HG02852 (cell line): Measurements from ENCODE around the gene RPEL1.
"Not testable (repeated sequence)": the region's sequence is repeated elsewhere in the genome, so short reads cannot be mapped to it uniquely, and the experiment has no call there.

ENCODE experiments used
- ATAC-seq: cut with Tn5 transposase; IDR thresholded peaks from one replicate; pipeline ENCODE4 v1.9.1; 2021; ENCODE audit warnings: mild to moderate bottlenecking, moderate library complexity; ENCODE audit not compliant: unreplicated experiment

The RPEL1 gene

DNA sequence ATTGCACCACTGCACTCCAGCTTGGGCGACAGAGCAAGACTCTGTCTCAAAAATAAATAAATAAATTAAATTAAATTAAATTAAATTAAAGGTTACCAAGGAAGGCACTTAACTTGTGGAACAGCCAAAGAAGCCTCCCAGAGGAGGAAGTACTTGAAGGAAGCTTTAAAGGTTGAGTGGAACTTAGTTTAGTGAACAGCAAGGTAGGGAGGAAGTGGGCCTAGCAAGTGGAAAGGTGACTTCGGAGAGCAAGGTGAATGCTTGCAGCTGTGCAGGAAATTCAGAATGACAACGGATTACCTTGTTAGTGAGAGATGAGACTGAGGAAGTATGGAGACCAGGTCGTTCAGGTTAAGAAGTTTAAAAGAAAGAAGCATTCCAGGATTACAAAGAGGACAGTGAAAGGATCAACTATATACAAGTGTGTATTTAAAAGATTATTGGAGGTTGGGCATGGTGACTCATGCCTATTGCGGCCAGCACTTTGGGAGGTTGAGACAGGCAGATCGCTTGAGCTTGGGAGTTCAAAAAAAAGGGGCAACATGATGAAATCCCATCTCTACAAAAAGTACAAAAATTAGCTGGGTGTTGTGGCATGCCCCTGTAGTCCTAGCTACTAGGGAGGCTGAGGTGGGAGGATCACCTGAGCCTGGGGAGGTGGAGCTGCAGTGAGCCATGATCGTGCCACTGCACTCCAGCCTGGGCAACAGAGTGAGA is 12.8 kb upstream of the RPEL1 start:
- ATAC-seq, result no peak

- ATAC-seq, result no peak
Observed at GRCh38 chr10:103235775-103236174, 9.9 kb upstream of the RPEL1 start.

DNA sequence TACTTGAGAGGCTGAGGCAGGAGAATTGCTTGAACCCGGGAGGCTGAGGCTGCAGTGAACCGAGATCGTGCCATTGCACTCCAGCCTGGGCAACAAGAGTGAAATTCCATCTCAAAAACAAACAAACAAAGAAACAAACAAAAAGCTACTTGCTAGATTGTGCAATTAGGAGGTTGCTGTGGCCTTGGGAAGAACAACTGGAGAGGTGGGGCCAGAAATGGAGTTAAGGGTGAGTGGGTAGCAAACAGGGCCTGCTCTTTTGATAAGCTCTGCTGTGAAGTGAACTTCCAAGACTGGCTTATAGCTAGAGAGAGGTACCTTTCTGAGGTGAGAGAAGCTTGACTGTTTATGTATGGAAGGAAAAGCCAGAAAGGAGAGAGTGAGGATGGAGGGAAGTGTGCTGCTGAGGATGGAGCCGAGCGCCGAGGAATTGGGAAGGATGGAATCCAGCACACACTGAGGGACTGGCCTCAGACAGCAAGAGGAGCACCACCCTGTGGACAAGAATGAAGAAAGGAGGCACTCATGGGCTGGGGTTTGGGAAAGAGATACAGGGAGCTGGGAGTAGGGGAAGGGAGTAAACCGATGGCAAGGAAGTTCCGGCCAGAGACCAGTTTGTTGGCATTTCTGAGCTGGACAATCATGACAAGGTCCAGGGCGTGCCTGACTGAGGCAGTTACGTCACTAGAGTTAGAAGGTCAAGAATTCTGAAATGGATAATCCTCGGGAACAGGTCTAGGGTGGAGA is 7.0 kb upstream of the RPEL1 start:
- no peak for ATAC-seq

DNA sequence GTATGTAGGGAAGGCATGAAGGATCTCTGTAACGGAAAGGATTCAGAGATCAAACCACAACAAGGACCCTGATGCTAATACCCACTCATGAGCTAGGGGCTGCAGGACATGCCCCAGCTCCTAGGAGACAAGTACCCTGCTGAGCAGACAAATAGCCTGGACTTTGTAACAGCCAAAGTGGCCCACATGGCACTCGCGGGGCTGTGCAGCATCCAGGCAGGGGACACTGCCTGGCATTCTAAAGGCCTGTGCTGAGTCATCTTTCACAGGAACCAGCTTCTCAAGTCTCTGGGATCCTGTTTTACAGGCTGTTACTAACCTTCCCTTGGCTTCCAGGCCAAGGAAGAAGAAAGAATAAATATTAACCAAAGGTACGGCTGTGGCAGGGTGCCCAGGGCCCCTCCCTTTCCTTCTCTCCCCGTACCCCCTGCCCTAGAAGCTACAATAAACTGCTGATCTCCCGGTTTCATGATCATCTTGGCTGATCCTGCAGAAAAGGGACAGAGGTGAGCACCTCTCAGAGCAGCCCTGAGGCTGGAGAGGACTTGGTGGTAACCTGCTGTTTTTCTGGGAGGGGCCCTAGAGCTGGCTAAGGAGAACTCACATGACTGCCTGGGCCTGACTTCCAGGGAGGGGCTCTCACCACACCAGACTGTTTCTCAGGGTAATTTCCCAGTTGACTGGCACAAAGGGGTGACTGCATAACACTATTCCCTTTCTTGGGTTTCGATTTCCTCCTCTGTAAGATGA is 4.2 kb upstream of the RPEL1 start:
- ATAC-seq, result no peak

DNA sequence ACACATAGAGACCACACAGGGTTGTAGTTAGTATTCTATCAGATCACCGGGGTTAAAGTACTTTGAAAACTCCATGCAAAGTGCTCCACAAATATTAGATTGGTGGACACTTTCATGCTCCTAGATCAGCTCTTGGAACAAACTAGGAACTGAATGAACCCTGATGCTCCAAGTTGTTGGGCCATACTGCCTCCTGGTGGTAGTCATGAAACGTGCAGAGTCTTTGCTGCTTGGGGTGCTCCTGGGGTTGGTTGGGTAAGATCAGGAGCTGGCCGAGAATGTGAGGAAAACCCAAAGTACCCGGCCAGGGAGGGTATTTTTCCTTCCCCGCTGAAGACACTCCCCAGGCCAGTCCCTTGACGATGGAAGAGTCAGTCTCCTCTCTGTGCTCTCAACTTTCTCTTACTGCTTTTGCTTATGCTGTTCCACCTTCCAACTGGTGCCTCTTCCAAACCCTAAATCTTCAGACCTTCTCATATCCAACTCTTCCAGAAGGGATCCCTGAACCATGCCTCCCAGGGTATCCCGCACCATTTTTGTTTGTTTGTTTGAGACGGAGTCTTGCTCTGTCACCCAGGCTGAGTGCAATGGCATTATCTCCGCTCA is 918 bp upstream of the RPEL1 start:
- no peak for ATAC-seq

DNA sequence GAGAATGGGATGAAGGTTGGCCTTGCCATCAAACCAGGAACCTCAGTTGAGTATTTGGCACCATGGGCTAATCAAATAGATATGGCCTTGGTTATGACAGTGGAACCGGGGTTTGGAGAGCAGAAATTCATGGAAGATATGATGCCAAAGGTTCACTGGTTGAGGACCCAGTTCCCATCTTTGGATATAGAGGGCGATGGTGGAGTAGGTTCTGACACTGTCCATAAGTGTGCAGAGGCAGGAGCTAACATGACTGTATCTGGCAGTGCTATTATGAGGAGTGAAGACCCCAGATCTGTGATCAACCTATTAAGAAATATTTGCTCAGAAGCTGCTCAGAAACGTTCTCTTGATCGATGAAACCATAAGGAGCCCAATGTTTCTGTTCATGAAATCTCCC is 637 bp downstream of the RPEL1 start:
- no peak for ATAC-seq

DNA sequence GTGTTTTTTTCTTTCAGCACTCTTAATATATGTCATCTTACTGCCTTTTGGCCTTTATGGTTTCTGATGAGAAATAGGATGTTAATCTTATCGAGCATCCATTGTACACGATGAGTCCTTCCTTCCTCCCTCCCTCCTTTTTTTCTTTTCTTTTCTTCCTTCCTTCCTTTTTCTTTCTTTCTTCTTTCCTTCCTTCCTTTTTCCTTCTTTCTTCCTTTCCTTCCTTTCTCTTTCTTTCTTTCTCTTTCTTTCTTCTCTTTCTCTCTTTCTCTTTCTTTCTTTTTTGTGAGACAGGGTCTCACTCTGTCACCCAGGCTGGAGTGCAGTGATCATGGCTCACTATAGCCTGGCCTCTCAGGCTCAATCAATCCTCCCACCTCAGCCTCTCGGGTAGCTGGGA is 8.4 kb downstream of the RPEL1 start:
- no peak for ATAC-seq

- no peak for ATAC-seq
Observed at GRCh38 chr10:103254538-103255325, 9.0 kb downstream of the RPEL1 start.

DNA sequence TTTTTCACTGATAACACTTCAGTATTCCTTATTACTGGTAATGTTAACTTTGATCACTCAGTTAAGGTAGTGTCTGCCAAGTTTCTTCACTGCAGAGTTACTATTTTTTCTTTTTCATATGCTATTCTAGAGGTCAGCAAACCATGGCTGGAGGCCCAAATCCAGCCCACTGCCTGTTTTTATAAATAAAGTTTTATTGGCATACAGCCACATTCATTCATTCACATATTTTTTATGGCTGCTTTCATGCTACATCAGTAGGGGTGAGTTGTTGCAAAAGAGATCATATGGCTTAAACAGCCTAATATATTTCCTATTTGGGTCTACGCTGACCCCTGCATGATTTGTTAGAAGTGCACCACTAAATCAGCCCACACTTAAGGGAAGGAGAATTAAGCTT is 10.9 kb downstream of the RPEL1 start:
- no peak for ATAC-seq

DNA sequence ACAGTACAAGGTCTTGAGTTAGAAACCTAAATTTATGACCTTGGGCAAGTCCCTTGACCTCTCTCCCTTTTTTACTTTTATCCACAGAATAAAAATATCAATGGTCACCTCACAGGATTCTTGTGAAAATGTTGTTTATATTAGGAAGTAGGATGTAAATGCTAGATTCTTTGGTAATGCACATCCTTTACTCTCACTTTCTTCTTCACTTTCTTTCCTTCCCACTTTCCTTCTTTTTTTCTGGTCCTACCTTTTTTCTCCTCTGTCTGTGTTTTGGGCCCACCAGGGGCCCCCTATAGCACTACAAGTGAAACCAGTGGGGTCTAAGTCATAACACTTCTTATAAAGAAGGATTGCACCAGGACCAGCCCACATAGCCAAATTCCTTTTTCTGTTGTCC is 12.1 kb downstream of the RPEL1 start:
- no peak for ATAC-seq

GRCh38 chr10:103258928-103259327 is 13.2 kb downstream of the RPEL1 start:
- not testable (repeated sequence) for ATAC-seq

DNA sequence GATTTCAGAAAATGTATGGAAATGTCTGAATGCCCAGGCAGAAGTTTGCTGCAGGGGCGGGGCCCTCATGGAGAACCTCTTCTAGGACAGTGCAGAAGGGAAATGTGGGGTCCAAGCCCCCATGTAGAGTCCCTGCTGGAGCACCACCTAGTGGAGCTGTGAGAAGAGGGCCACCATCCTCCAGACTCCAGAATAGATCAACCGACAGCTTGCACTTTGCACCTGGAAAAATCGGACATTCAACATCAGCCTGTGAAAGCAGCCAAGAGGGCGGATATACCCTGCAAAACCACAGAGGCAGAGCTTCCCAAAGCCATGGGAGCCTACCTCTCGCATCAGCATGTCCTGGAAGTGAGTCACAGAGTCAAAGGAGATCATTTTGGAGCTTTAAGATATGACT is 14.3 kb downstream of the RPEL1 start:
- no peak for ATAC-seq

- no peak for ATAC-seq
Observed at GRCh38 chr10:103262229-103262628, 16.5 kb downstream of the RPEL1 start.

GRCh38 chr10:103265717-103266329 is 20.1 kb downstream of the RPEL1 start:
- ATAC-seq, result no peak

DNA sequence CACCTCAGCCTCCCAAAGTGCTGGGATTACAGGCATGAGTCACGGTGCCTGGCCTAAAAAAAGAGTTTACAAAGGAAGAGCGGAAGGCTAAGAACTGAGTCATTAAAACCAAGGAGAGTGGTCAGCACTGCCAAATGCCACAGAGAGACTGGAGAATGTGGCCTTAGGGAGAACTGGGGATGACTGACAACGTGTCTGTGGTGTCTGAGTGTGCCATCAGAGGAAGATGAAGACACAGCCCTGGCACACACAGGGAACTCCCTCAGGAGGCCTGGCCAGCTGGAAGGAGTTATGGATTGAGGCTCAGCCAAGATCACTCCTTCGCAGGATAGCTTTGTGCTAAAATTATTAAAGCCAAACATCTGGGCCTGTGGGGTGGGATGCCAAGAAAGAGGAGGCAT is 27.4 kb downstream of the RPEL1 start:
- ATAC-seq, result no peak

GRCh38 chr10:103276251-103276895 is 30.7 kb downstream of the RPEL1 start:
- no peak for ATAC-seq

DNA sequence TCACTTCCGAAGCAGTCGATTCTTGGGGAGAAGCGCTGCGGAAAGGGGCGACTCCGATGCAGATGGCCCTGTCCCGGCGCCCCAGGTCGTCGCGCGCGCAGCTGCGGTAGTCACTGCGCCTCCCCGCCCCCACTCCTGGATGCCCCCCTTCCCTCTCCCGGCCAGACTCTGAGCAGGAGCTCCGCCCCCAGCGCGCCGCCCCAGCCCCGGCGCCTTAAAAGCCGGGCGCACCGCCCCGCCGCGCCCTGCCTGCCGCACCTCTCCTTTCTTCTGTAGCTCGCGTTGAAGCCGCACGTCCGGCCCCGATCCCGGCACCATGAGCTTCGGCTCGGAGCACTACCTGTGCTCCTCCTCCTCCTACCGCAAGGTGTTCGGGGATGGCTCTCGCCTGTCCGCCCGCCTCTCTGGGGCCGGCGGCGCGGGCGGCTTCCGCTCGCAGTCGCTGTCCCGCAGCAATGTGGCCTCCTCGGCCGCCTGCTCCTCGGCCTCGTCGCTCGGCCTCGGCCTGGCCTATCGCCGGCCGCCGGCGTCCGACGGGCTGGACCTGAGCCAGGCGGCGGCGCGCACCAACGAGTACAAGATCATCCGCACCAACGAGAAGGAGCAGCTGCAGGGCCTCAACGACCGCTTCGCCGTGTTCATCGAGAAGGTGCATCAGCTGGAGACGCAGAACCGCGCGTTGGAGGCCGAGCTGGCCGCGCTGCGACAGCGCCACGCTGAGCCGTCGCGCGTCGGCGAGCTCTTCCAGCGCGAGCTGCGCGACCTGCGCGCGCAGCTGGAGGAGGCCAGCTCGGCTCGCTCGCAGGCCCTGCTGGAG is 31.4 kb downstream of the RPEL1 start, which contains the start of gene INA:
Gene INA, plus strand, starts transcription at position 243 of the 817 bp plus-strand sequence. Its CDS starts 74 bp downstream, at position 317.
- ATAC-seq, result no peak

GRCh38 chr10:103277713-103278536 is 32.2 kb downstream of the RPEL1 start:
- no peak for ATAC-seq
